Hippocampal formation (tissue), 2 donors: ENCODE data around the gene DNAJC5.

Experiments used
- DNase-seq, 2 donors: peaks; one replicate each; lab custom pipeline; 2025; lab: John Stamatoyannopoulos, UW

DNAJC5 gene

DNA sequence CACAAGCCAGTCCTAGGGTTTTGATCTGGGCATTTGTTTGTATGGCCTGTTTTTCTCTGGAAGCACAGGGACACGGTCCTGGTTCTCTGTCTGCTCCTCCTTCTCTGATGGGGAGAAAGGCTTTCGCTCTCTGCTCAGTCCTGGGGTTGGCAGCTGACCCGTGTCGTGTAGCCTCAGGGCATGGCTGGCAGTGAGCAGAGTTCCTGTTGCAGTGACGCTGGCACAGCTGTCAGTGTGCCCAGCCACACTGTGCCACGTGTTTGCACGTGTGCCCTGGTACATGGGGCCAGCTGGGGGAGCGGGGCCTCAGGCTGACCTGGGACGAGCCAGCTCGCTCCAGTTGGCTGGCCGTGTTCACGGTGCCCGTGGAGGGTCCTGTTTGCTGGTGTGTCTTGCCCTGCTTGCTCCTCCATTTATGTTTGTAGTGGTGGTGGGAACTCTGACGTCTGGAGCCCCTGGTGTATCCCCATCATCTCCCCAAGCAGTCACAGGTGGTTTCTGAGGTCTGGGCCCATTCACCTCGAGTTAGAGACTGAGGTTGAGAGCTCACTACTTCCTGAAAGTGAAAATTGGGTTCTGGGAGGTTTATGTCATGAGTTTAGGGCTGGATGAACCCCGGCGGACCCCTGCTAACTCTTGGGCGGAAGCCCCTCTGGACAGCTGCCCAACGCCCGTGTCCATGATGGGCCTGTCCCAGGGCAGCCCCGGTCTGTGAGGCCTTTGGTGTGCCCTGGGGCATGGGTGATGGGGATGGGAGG is 10.2 kb upstream of the DNAJC5 start:
- DNase-seq = no peak

DNA sequence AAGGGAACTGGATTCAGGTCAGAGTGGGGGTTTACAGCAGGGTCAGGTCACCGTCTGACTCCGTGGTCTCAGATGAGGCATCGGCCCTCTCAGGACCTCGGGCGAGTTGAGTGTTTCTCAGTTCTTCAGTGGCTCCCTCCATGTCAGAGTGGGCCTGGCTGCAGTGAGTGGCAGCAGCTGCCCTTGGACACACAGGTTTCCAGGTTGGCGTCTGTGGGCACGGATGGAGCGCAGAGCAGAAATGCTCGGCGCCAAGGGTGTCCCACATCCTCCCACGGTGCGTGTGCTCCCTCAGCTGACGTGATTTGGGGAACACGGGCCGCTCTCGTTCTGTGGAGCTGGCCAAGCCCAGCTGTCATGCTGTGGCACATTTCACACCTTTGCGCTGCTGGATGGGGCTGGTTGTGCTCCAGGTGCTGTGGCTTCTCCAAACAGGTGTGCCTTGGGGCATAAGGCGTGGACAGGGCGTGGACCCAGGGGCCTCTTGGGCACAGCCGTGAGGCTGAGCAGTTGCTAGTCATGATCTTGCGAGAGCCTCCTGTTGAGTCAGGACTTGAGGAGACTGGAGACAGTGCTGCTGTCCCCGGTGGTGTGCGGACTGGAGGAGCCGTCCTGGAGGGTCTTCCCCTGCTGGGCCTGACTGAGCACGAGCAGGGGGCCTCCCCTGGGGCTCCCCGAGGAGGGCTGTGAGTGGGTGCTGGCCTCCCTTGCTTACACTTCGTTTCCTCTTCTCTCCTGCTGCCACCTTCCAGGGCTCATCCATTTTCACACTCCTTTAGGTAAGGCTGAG is 9.5 kb upstream of the DNAJC5 start:
- DNase-seq = no peak

DNA sequence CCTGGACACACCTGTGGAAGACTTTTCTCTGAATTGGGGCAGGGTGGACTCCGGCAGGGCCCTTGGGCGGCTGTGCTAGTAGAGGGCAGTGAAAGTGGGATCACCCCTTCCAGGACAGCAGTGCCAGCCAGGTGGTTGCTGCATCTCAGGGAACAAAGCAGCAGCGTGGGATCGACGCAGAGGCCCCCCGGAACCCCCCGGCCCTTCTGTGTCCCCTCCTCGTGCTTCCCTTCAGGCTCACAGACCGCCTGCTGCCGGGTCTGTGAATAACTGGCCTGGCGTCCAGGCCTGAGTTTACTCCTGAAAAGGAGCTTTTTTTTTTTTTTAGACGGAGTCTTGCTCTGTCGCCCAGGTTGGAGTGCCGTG is 8.9 kb upstream of the DNAJC5 start:
- no peak for DNase-seq

DNA sequence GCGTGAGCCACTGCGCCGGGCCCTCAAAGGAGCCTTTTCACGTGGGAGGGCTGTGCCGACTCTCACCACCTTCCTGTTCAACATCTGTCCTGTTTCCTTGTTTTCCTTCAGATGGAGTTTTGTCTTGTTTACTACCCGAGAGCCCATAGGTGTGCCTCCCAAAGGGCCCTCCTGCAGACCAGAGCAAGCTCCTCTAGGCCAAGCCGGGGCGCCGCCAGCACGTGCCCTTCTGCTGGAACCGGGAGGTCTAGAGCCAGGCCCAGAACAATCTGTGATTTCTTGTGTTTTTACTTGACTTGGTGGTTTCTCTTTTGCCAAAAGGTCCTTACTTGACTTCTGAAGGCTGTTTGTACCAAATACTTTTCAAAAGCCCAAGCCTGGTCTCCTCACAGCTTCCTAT is 8.0 kb upstream of the DNAJC5 start:
- DNase-seq = no peak

DNA sequence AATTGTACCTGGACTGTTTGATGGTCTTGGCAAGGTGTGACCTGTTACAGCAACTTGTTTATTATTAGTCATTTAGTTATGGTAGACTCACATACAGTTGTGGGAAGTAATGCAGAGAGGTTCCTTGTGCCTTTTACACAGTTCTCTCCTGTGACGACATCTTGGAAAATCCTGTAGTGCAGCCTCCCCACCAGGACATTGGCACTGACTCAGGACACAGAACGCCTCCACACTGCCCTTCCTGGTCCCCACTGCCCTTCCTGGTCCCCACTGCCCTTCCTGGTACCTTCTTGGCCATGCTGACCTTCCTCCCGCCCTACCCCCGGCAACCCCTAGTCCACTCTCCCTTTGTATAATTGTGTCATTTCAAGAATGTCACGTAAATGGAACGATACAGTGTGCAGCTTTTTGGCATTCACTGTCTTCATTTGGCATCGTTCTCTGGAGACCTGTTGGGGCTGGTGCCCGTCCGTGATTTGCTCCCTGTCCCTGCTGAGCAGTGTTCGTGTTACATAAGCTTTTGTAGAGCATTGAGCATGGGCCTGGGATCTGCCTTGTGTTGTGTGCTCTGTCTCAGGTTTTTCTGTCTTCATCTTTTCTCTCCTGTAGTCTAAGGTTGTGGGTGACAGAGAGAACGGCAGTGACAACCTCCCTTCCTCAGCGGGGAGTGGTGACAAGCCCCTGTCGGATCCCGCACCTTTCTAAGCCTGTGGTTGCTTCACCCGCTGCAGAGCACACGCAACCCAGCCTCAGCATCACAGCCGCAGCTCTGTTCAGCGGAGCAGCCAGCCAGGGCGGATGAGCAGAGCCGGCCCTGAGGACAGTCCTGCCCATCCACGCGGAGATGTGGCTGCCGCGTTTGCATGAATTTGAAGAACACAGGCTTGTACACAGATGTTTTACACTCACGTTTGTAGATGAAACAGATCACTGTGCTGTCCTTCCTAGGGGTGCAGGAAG is 5.4 kb upstream of the DNAJC5 start:
- no peak for DNase-seq

DNA sequence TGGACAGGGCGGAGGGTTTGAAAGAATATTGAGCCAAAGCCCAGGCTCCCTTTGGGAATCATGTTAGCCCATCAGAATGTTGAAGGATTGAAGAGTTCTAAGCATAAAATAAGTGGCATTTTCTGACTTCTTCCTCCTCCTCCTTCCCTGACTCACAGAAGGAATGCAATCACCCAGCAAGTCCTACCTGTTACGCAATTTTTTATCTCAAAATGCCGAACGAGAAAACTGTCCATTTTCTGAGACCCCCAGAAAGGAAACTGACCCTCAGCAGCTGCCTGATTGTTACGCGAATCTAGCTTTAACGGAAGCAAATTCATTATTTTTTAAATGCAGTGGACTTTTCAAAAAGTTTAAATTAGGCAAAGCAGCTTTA is 4.7 kb upstream of the DNAJC5 start:
- no peak for DNase-seq

- DNase-seq = no peak
Observed at GRCh38 chr20:63890616-63891015, 4.3 kb upstream of the DNAJC5 start.

DNA sequence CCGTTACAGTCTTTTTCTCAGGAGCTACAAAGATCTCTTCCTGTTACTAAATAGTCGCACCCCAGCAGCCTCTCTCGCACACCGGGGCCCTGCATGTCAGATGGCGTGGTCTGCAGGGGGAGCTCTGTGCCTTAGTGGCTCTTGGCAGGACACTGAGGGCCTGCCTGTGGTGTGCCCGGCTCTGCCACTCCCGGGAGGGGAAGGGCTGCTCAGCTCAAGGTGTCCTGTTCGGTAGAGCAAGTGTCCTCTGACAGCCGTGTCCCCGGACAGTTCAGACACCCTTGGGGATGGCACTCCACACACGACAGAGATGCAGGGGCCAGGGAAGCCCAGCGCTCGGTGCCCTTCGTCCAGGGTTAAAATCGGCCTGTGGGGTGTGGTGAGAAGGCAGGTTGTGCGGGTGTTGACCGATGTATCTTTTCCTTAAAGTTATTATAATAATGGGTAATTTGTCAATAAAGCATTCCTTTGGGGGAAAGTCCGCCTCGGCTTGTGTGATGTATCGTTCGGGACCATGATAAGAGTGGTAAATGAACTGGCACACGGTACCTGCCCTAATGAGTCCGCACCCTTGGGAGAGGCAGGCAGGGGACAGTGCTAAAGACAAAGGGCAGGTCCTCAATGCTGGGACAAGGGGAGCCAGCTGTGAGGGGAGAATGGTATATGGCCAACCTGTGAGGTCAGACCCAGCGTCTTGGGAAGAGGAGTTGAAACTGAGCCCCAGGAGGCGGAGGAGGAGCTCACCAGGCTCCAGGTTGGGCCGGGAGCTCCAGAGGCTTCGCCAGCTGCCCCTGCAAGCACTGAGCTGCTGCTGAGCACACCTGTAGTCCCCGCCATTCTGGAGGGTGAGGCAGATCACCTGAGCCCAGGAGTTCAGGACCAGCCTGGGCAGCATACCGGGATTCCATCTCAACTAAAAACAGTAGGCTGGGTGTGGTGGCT is 3.6 kb upstream of the DNAJC5 start:
- DNase-seq = no peak

DNA sequence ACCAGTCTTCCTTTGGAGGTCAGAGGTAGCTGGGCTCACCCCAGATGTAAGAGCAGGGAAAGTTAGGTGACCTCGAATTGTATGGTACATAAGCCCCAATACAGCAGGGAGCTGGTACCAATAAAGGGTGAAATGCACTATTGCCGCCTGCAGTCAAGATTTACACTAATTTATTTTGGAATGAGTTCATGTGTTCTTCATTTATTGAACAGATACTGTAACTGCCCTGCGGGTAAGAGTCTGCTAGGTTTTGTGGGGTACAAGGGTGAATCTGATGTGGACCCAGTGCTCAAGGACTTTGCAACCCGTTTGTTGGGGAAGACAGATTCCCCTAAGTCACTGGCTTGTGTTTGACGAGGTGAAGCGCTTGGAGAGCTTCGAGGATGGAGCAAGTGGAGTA is 2.5 kb upstream of the DNAJC5 start:
- DNase-seq = no peak

- DNase-seq = no peak
Observed at GRCh38 chr20:63893999-63894357, 948 bp upstream of the DNAJC5 start.

DNA sequence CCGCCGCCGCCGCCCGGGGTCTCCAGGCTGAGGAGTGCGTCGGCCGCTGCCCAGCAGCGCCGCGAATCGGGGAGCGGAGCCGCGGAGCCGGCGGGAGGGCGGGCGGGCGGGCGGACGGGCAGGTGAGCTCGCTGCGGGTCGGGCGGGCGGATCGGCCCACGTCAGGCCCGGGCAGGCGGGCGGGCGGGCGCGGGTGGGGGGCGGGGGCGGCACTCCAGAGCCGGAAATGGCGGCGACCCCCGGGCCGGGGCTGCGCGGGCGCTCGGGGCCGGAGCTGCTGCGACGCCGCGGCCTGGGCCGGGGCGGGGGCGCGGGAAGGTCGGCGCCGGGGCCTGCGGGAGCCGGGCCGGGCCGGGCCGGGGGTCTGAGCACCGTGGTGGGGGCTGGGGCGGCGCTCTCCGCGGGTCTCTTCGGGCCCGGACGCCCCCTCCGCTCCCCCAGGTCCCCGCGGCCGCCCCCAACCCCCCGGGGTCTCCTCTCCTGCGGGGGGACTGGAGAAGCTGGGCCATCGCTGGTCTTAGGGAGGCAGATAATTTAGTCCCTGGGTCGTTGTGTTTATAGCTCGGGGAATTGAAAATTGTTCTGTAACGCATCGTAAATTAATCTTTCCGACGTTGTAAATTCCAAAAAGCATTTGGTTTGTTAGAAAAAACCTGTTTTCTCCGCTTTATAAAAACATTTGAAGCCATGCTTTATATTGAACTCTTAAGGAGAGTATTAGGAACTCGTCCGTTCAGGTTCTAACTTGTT is 451 bp downstream of the DNAJC5 start:
- no peak for DNase-seq

- DNase-seq = no peak
Observed at GRCh38 chr20:63895952-63896263, 982 bp downstream of the DNAJC5 start.

- DNase-seq = no peak
Observed at GRCh38 chr20:63896264-63897105, 1.6 kb downstream of the DNAJC5 start.

- no peak for DNase-seq
Observed at GRCh38 chr20:63897978-63898561, 3.1 kb downstream of the DNAJC5 start.

DNA sequence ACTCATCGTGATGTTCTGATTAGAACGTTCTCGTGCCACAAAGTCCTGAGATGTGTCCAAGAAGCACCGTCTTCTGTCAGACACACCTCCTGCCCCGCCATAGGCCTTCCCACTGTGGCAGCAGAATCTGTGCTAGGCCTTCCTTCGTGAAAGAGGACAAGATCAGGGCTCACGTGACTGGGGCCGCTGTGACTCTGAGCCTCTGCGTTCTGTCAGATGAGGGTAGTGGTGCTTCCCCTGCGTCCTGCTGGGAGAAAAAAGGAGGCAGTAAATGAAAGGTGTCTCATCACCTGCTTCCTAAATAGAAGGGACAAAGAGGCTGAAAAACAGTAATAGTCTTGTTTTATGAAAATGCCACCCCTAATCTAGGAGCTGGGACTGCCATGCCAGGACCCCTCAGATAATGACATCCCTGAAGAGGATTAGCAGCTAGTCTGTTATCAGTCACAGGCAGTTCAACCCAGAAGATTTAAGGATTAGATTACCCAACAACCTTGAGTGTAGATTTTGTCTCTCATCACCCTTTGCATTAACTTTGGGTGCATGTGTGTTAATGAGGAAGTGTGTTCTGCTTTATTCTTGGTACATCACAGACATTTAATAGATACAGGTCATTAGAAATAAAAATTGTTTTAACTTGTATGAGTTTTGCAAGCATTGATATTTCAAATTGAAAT is 4.1 kb downstream of the DNAJC5 start:
- no peak for DNase-seq

DNA sequence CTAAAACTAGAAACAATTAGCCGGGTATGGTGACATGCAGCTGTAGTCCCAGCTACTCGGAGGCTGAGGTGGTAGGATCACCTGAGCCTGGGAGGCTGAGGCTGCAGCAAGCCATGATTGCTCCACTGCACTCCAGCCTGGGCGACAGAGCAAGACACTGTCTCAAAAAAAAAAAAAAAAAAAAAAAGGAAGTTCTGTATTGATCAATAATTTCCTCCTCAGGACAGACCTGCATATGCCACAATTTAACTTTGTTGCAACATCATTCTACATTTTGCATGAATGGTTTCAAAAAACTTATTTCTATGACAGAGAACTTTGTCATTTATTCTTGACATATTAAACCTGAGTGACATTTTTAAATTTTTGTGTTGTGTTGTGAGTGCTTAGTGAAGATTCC is 5.5 kb downstream of the DNAJC5 start:
- no peak for DNase-seq

DNA sequence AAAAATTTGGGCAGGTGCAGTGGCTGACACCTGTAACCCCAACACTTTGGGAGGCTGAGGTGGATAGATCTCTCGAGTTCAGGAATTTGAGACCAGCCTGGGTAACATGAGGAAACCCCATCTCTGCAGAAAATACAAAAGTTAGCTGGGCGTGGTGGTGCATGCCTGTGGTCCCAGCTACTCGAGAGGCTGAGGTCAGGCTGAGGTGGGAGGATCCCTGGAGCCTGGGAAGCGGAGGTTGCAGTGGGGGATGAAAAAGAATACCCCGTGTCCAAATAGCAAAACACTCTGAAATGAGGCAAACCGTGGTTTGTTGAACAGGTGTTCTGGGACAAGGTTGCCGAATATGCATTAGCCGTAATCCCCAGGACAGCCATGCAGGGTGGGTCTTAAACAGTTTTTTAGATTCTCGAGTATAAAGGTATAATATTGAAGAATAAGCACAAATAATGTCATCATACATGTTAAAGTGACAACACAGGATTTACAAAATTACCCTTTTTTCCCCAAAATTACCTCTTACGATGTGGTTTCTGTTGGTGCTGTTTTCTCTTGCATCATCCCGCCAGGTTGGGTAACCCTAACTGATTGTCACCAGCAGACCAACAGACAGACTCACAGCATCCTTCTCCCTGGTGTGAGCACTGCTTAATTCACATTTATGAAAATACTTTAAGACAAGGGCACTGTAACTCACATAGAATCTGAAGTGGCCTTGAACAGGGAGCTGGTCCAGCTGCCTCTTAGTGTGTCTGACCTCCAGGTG is 9.1 kb downstream of the DNAJC5 start:
- DNase-seq = no peak

DNA sequence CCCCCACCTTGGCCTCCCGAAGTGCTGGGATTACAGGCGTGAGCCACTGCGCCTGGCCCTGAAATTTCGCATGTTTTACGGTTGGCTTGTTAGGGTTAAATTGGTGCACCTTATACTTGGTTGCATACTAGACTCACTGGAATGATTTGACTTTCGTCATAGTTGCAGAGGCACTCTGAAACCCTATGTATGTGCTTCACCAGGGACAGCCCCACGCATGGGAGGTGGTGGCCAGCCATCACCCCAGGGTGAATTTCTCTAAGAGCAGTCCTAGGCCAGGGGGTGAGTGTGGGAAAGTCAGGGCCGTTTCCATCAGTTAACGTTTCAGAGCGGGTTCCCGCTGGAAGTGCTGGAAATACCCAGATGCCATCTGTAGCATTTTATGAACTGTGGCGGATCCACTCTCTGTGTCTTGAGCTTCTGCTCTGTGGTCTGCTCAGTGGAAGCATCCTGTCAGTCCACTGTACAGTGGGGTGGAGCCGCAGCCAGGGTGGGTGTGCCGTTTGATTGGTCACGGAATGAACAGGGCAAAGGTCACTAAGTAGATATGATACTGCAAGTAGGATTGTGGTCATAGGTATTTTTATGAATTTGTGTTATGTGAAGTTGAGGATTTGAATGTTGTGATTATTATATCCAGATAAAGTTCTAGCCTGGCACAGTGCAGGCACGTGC is 13.2 kb downstream of the DNAJC5 start:
- DNase-seq = no peak
